ENCODE data around the gene SLAMF1. TPM values are rescaled to one million over a fixed set of nuclear protein-coding genes. Genes with fewer than 3 reads are reported as not detected.

The SLAMF1 gene
- total RNA-seq, 4 donors from 2014 or later, result 0.33 to 2.5 (median 0.76) TPM

- H3K4me3 ChIP-seq (replicated peaks in 1 of 3), result no peak overlapping the region
- no peaks in the 10 kb centered on the region for H3K27me3 ChIP-seq
- no peak for TF ChIP-seq CTCF (IDR thresholded peaks at IDR 0.05)
- TF ChIP-seq POLR2A (IDR thresholded peaks at IDR 0.05), result no peak
- 83 to 88% methylated on average over 4 of the region's 4 CpGs for WGBS, 2 donors
- DNase-seq, result no peak
- H3K9me3 ChIP-seq, result no peaks in the 10 kb centered on the region
- intact Hi-C loops (cut with DNase I), result no loop called here
- no peak overlapping the region for H3K27ac ChIP-seq
- H3K36me3 ChIP-seq, result no peaks in the 10 kb centered on the region
- no peaks in the 10 kb centered on the region for H3K4me1 ChIP-seq
Observed at GRCh38 chr1:160670701-160671100, 23.9 kb upstream of the SLAMF1 start.

GRCh38 chr1:160669802-160670201 lies 23.0 kb upstream of the SLAMF1 start:
- Histone ChIP-seq H3K4me1 (no peaks in the 10 kb centered on the region), H3K4me3 (replicated peaks in 1 of 3) (no peak overlapping the region), H3K27me3 (no peaks in the 10 kb centered on the region), H3K36me3 (no peaks in the 10 kb centered on the region), H3K27ac (no peak overlapping the region), H3K9me3 (no peaks in the 10 kb centered on the region)
- DNase-seq, result no peak
- 95 to 97% methylated on average over 20 of the region's 20 CpGs for WGBS, 2 donors
- TF ChIP-seq POLR2A (IDR thresholded peaks at IDR 0.05) (no peak), CTCF (IDR thresholded peaks at IDR 0.05) (no peak)
- intact Hi-C loops (cut with DNase I), result no loop called here

- Histone ChIP-seq H3K4me3 (replicated peaks in 1 of 3) (no peak overlapping the region), H3K27ac (no peak overlapping the region)
Observed at GRCh38 chr1:160669276-160669675, 22.4 kb upstream of the SLAMF1 start.

GRCh38 chr1:160667896-160668295 lies 21.1 kb upstream of the SLAMF1 start:
- H3K27ac ChIP-seq, result no peak overlapping the region
- no peaks in the 10 kb centered on the region for H3K36me3 ChIP-seq
- WGBS, 2 donors, result 92 to 96% methylated on average over 2 of the region's 2 CpGs
- no peaks in the 10 kb centered on the region for H3K9me3 ChIP-seq
- no peak overlapping the region for H3K4me3 ChIP-seq (replicated peaks in 1 of 3)
- H3K27me3 ChIP-seq, result no peaks in the 10 kb centered on the region
- TF ChIP-seq CTCF (IDR thresholded peaks at IDR 0.05), result no peak
- intact Hi-C loops (cut with DNase I), result no loop called here
- H3K4me1 ChIP-seq, result no peaks in the 10 kb centered on the region
- DNase-seq, result no peak

More at GRCh38 chr1:160669276-160669675, 22.4 kb upstream of the SLAMF1 start:
- Histone ChIP-seq H3K27me3 (no peaks in the 10 kb centered on the region), H3K9me3 (no peaks in the 10 kb centered on the region), H3K4me1 (no peaks in the 10 kb centered on the region), H3K36me3 (no peaks in the 10 kb centered on the region)
- intact Hi-C loops (cut with DNase I), result no loop called here
- no peak for DNase-seq
- TF ChIP-seq POLR2A (IDR thresholded peaks at IDR 0.05), result no peak
- no peak for TF ChIP-seq CTCF (IDR thresholded peaks at IDR 0.05)

GRCh38 chr1:160666079-160666442 lies 19.2 kb upstream of the SLAMF1 start:
- no peak overlapping the region for H3K4me3 ChIP-seq (replicated peaks in 1 of 3)
- H3K9me3 ChIP-seq, result no peaks in the 10 kb centered on the region
- no peaks in the 10 kb centered on the region for H3K36me3 ChIP-seq
- TF ChIP-seq POLR2A (IDR thresholded peaks at IDR 0.05), result no peak
- no peak for TF ChIP-seq CTCF (IDR thresholded peaks at IDR 0.05)
- 41 to 49% methylated on average over 3 of the region's 3 CpGs for WGBS, 2 donors
- no peaks in the 10 kb centered on the region for H3K27me3 ChIP-seq
- no peaks in the 10 kb centered on the region for H3K4me1 ChIP-seq
- no peak for DNase-seq
- H3K27ac ChIP-seq, result no peak overlapping the region
- intact Hi-C loops (cut with DNase I), result no loop called here

All from thyroid gland (tissue), 4 donors.